Loucy (cell line): Measurements from ENCODE around the gene SH3BP1.

Experiments
- CTCF ChIP-seq: fragments of 200-600 bp; sonication (generic); conservative IDR thresholded peaks from 2 replicates; pipeline ENCODE4 v1.5.1; 2014; ENCODE audit warnings: mild to moderate bottlenecking, antibody characterized with exemption, low read length
- EZH2phosphoT487 ChIP-seq: fragments of 200-600 bp; IDR thresholded peaks from 2 replicates; pipeline ENCODE4 v1.6.1; 2018; ENCODE audit warnings: antibody characterized with exemption, mild to moderate bottlenecking, moderate library complexity, borderline replicate concordance

- TF ChIP-seq CTCF (no peak), EZH2phosphoT487 (no peak)
These were observed 12.3 kb upstream of the SH3BP1 start for GRCh38 chr22:37627121-37627520.
